Measurements from ENCODE around the gene ZNRF3.

- TF ChIP-seq CTCF (IDR thresholded peaks at IDR 0.05; ENCODE audit: insufficient read depth, low read depth, low read length): no peak
- TF ChIP-seq EZH2 (IDR thresholded peaks at IDR 0.05; ENCODE audit: insufficient read depth, low read length): no peak
Measured at GRCh38 chr22:28869736-28870135, 13.6 kb upstream of the ZNRF3 start.
